ENCODE data around the gene TMEM17. TPM values are rescaled to one million over a fixed set of nuclear protein-coding genes. Genes with fewer than 3 reads are reported as not detected.

The TMEM17 gene
- total and polyA plus RNA-seq, 9 of the 15 experiments (the other 6 are each of a cell fraction or from before 2014, with no cell fraction given): 0.58 to 2.2 (median 1.2) TPM

DNA sequence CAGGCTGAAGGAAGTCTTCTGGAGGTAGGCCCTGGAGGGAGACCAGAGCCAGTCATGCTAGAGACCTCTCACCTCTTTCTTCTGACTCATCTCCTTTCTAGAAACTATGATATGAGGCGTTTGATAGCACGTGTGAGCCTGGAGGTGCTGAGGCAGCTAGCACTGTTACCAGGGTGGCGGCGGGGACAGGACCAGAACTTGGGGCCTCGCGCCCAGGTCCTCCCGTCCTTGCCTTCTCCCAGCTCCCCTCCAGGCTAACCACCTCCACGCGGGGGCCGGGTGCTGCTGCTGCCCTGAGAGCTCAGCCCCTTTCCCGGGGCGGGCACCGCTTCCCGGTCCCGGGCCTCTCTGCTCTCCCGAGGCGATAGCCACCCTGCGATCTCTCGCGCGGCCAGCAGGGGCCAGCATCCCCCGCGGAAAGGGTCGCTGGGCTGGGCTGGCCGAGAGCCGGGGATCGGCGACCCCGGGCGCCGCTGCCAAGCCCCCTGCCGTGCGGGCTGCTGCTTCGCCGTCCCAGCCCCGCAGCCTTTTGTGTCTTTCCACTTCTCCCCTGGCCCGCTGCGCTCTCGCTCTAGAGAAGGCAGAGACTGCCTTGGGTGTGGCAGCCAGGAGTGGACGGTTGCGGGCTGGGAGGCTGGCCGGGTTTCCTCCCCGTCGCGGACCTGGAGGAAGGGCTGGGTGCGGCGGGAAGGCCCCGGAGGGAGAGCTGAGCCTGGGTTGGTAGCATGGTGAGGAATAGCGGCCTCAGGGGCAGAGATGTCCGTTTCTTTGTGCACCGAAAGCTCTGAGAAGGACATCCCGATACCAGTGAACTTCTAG, 49.1 kb downstream of the TMEM17 start (continued):
- TF ChIP-seq, protein P1, sequence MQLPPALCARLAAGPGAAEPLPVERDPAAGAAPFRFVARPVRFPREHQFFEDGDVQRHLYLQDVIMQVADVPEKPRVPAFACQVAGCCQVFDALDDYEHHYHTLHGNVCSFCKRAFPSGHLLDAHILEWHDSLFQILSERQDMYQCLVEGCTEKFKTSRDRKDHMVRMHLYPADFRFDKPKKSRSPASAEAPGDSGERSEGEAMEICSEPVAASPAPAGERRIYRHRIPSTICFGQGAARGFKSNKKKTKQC (CRISPR knock-in tag; IDR thresholded peaks at IDR 0.05): 0 out of 2 replicates have a peak, but pooled peaks have one; percentile 29
- TF ChIP-seq SMAD4 (CRISPR knock-in tag; conservative IDR thresholded peaks at IDR 0.05) (0 out of 2 replicates have a peak, but pooled peaks have one; percentile 24), TEAD1 (CRISPR knock-in tag; IDR thresholded peaks at IDR 0.05) (0 out of 4 replicates have a peak, but pooled peaks have one; percentile 9 to 66), HMG20A (CRISPR knock-in tag; conservative IDR thresholded peaks at IDR 0.05) (no peak), PCBP1 (IDR thresholded peaks at IDR 0.05; ENCODE audit: low read depth, low read length, poor library complexity, severe bottlenecking) (no peak), POLR2AphosphoS2 (IDR thresholded peaks at IDR 0.05; ENCODE audit: low read length) (no peak), NR1H2 (CRISPR knock-in tag; IDR thresholded peaks at IDR 0.05) (0 out of 2 replicates have a peak, but pooled peaks have one; percentile 66), HCFC1 (IDR thresholded peaks at IDR 0.05; ENCODE audit: low read depth, low read length) (no peak), SRSF7 (optimal IDR thresholded peaks at IDR 0.05; ENCODE audit: low read depth, low read length) (no peak), CBX1 (IDR thresholded peaks at IDR 0.05; ENCODE audit: low read depth) (no peak), MXI1 (IDR thresholded peaks at IDR 0.05; ENCODE audit: low read depth, low read length) (no peak)
- TF ChIP-seq, protein P2, sequence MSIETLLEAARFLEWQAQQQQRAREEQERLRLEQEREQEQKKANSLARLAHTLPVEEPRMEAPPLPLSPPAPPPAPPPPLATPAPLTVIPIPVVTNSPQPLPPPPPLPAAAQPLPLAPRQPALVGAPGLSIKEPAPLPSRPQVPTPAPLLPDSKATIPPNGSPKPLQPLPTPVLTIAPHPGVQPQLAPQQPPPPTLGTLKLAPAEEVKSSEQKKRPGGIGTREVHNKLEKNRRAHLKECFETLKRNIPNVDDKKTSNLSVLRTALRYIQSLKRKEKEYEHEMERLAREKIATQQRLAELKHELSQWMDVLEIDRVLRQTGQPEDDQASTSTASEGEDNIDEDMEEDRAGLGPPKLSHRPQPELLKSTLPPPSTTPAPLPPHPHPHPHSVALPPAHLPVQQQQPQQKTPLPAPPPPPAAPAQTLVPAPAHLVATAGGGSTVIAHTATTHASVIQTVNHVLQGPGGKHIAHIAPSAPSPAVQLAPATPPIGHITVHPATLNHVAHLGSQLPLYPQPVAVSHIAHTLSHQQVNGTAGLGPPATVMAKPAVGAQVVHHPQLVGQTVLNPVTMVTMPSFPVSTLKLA (conservative IDR thresholded peaks at IDR 0.05): 0 out of 4 replicates have a peak, but pooled peaks of 1 of the 2 experiments have one; percentile 27
- TF ChIP-seq, protein P3, sequence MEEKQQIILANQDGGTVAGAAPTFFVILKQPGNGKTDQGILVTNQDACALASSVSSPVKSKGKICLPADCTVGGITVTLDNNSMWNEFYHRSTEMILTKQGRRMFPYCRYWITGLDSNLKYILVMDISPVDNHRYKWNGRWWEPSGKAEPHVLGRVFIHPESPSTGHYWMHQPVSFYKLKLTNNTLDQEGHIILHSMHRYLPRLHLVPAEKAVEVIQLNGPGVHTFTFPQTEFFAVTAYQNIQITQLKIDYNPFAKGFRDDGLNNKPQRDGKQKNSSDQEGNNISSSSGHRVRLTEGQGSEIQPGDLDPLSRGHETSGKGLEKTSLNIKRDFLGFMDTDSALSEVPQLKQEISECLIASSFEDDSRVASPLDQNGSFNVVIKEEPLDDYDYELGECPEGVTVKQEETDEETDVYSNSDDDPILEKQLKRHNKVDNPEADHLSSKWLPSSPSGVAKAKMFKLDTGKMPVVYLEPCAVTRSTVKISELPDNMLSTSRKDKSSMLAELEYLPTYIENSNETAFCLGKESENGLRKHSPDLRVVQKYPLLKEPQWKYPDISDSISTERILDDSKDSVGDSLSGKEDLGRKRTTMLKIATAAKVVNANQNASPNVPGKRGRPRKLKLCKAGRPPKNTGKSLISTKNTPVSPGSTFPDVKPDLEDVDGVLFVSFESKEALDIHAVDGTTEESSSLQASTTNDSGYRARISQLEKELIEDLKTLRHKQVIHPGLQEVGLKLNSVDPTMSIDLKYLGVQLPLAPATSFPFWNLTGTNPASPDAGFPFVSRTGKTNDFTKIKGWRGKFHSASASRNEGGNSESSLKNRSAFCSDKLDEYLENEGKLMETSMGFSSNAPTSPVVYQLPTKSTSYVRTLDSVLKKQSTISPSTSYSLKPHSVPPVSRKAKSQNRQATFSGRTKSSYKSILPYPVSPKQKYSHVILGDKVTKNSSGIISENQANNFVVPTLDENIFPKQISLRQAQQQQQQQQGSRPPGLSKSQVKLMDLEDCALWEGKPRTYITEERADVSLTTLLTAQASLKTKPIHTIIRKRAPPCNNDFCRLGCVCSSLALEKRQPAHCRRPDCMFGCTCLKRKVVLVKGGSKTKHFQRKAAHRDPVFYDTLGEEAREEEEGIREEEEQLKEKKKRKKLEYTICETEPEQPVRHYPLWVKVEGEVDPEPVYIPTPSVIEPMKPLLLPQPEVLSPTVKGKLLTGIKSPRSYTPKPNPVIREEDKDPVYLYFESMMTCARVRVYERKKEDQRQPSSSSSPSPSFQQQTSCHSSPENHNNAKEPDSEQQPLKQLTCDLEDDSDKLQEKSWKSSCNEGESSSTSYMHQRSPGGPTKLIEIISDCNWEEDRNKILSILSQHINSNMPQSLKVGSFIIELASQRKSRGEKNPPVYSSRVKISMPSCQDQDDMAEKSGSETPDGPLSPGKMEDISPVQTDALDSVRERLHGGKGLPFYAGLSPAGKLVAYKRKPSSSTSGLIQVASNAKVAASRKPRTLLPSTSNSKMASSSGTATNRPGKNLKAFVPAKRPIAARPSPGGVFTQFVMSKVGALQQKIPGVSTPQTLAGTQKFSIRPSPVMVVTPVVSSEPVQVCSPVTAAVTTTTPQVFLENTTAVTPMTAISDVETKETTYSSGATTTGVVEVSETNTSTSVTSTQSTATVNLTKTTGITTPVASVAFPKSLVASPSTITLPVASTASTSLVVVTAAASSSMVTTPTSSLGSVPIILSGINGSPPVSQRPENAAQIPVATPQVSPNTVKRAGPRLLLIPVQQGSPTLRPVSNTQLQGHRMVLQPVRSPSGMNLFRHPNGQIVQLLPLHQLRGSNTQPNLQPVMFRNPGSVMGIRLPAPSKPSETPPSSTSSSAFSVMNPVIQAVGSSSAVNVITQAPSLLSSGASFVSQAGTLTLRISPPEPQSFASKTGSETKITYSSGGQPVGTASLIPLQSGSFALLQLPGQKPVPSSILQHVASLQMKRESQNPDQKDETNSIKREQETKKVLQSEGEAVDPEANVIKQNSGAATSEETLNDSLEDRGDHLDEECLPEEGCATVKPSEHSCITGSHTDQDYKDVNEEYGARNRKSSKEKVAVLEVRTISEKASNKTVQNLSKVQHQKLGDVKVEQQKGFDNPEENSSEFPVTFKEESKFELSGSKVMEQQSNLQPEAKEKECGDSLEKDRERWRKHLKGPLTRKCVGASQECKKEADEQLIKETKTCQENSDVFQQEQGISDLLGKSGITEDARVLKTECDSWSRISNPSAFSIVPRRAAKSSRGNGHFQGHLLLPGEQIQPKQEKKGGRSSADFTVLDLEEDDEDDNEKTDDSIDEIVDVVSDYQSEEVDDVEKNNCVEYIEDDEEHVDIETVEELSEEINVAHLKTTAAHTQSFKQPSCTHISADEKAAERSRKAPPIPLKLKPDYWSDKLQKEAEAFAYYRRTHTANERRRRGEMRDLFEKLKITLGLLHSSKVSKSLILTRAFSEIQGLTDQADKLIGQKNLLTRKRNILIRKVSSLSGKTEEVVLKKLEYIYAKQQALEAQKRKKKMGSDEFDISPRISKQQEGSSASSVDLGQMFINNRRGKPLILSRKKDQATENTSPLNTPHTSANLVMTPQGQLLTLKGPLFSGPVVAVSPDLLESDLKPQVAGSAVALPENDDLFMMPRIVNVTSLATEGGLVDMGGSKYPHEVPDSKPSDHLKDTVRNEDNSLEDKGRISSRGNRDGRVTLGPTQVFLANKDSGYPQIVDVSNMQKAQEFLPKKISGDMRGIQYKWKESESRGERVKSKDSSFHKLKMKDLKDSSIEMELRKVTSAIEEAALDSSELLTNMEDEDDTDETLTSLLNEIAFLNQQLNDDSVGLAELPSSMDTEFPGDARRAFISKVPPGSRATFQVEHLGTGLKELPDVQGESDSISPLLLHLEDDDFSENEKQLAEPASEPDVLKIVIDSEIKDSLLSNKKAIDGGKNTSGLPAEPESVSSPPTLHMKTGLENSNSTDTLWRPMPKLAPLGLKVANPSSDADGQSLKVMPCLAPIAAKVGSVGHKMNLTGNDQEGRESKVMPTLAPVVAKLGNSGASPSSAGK (IDR thresholded peaks at IDR 0.05): peak; percentile 64
